ENCODE measurements around the gene BCL2.

GRCh38 chr18:63288311-63288710 lies 31.3 kb downstream of the BCL2 start:
- TF ChIP-seq POLR2A (IDR thresholded peaks at IDR 0.05) (no peak), CTCF (IDR thresholded peaks at IDR 0.05) (no peak), POLR2AphosphoS5 (IDR thresholded peaks at IDR 0.05; ENCODE audit: insufficient read depth in 1 of 2, low read depth in 1 of 2) (no peak)
